PC-3 (cell line): ENCODE data around the gene PLEKHH3. TPM values are rescaled to one million over a fixed set of nuclear protein-coding genes. Genes with fewer than 3 reads are reported as not detected.
A peak's percentile ranks its signal among the peaks of the same experiment; 100 is the strongest.

Source experiments
- ATAC-seq: fragments of 200-7000 bp; cut with Tn5 transposase; 2 replicates; pipeline ENCODE4 v1.9.1; 2020; ENCODE audit warnings: mild to moderate bottlenecking, moderate library complexity
- BruUV-seq: library from RNA; stranded (reverse); fragments of 400-500 nt; replicated peaks from 2 replicates; lab custom pipeline; 2021; lab: Mats Ljungman, UMichigan
- CTCF ChIA-PET: fragments of 300-600 bp; sonication (Branson Sonifier 250); formaldehyde crosslinking; loops from one replicate; lab custom pipeline; 2022; ENCODE audit warnings: antibody characterized with exemption; lab: Charles Lee
- POLR2A ChIA-PET: fragments of 300-600 bp; sonication (Branson Sonifier 250); formaldehyde crosslinking; loops from one replicate; lab custom pipeline; 2022; ENCODE audit warnings: antibody characterized with exemption; ENCODE audit not compliant: unreplicated experiment; lab: Charles Lee
- DNase-seq: peaks from one replicate; pipeline ENCODE4 v3.0.0-alpha.2; 2015
- H2AFZ ChIP-seq: fragments of 300-600 bp; sonication (generic); 2 replicates; pipeline ENCODE4 v1.6.0; 2016; ENCODE audit warnings: antibody characterized with exemption, low read length
- H3F3A ChIP-seq: fragments of 300-600 bp; sonication (generic); one replicate; pipeline ENCODE4 v1.6.0; 2017; ENCODE audit warnings: antibody characterized with exemption, low read length, control low read depth, mild to moderate bottlenecking; ENCODE audit not compliant: unreplicated experiment
- H3K27ac ChIP-seq: fragments of 300-600 bp; sonication (generic); 2 replicates; pipeline ENCODE4 v1.5.1; 2016; ENCODE audit warnings: mild to moderate bottlenecking, low read length
- H3K27me3 ChIP-seq: fragments of 300-600 bp; sonication (generic); 2 replicates; pipeline ENCODE4 v1.6.1; 2016; ENCODE audit warnings: low read length, mixed read lengths
- H3K36me3 ChIP-seq: fragments of 300-600 bp; sonication (generic); 2 replicates; pipeline ENCODE4 v1.6.1; 2016; ENCODE audit warnings: low read depth, mixed run types, low read length, mixed read lengths
- H3K4me1 ChIP-seq: fragments of 300-600 bp; sonication (generic); 2 replicates; pipeline ENCODE4 v1.5.1; 2016; ENCODE audit warnings: low read length; ENCODE audit not compliant: insufficient read depth
- H3K4me2 ChIP-seq: fragments of 300-600 bp; sonication (generic); 2 replicates; pipeline ENCODE4 v1.6.0; 2016; ENCODE audit warnings: low read length
- H3K4me3 ChIP-seq: fragments of 300-600 bp; sonication (generic); 2 replicates; pipeline ENCODE4 v1.5.1; 2016; ENCODE audit warnings: mild to moderate bottlenecking, low read length, mixed read lengths
- H3K79me2 ChIP-seq: fragments of 300-600 bp; sonication (generic); 2 replicates; pipeline ENCODE4 v1.6.1; 2017; ENCODE audit warnings: low read length, mixed read lengths
- H3K9ac ChIP-seq: fragments of 300-600 bp; sonication (generic); 2 replicates; pipeline ENCODE4 v1.6.0; 2016; ENCODE audit warnings: mild to moderate bottlenecking, low read length
- H3K9me2 ChIP-seq: fragments of 300-600 bp; sonication (generic); replicated peaks from 2 replicates; pipeline ENCODE4 v1.6.1; 2016; ENCODE audit warnings: mixed run types, low read length, mixed read lengths
- H3K9me3 ChIP-seq: fragments of 300-600 bp; sonication (generic); 2 replicates; pipeline ENCODE4 v1.6.1; 2016; ENCODE audit warnings: low read length, mixed read lengths
- H4K20me1 ChIP-seq: fragments of 300-600 bp; sonication (generic); 2 replicates; pipeline ENCODE4 v1.6.1; 2016; ENCODE audit warnings: low read length, mixed read lengths
- CTCF ChIP-seq: fragments of 300-600 bp; sonication (generic); conservative IDR thresholded peaks from 2 replicates; pipeline ENCODE4 v1.5.1; 2017; ENCODE audit warnings: antibody characterized with exemption, low read depth, mild to moderate bottlenecking, low read length
- EZH2 ChIP-seq: fragments of 300-600 bp; sonication (generic); IDR thresholded peaks from one replicate; pipeline ENCODE4 v1.6.1; 2017; ENCODE audit warnings: antibody characterized with exemption, mild to moderate bottlenecking, low read length; ENCODE audit not compliant: unreplicated experiment
- EZH2phosphoT487 ChIP-seq: fragments of 300-600 bp; sonication (generic); IDR thresholded peaks from 2 replicates; pipeline ENCODE4 v1.6.1; 2018; ENCODE audit warnings: mild to moderate bottlenecking, antibody characterized with exemption, low read length, borderline replicate concordance
- intact Hi-C: fragments of 100-400 bp; cut with micrococcal nuclease; formaldehyde crosslinking; loops from 2 replicates; pipeline ENCODE4 v1.9.0; 2023
- total RNA-seq: library from RNA; depleted of rRNA; stranded (reverse); fragments of >200 nt; gene quantifications from 2 replicates; pipeline ENCODE4 v1.2.3, GENCODE V29; 2014

Gene PLEKHH3
- total RNA-seq, 1 experiment from 2014 or later, result 20.1 TPM

GRCh38 chr17:42680331-42680808, 3.6 kb upstream of the PLEKHH3 start:
- no TSS peak for BruUV-seq
- Histone ChIP-seq H3K27me3 (no peaks in the 10 kb centered on the region), H3K9me2 (no peaks in the 10 kb centered on the region)

DNA sequence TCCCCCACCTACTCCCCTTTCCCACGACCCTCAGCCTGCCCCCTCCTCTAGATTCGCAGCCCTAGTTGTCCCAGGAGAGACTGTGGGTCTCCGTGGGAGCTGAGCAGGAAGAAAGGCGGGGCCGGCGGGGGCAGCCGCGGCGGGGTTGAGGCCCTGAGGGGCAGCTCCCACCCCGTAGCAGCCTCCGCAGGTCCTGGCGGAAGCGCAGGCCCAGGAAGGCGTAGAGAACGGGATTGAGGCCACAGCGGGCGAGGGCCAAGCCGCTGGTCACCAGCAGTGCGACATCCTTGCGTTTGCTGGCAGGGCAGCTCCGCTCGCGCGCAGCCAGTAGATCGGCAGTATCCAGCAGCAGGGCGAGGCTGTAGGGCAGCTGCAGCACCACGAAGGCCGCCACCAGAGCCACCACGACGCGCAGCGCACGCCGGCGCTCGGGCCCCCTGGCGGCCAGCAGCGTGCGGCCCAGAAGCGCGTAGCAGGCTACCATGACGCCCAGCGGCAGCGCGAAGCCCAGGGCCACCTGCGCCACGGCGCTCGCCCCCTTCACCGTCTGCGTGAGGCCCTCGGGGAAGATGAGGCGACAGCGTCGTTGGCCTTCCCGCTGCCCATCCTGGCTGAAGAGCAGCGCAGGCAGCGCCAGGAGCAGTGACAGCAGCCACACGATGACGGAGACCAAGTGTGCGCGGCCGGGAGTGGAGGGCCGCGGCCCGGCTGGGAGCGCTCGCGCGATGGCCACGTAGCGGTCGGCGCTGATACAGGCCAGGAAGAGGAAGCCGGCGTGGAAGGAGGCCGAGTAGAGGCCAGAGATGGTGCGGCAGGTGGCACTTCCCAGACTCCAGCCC, 2.9 kb upstream of the PLEKHH3 start:
- peak; percentile 16 for ATAC-seq
- peak overlapping the region; percentile 96 for H3K4me2 ChIP-seq
- H3K79me2 ChIP-seq, result peaks cover 20% of the 10 kb centered on the region
- no TSS peak for BruUV-seq
- peak overlapping the region; percentile 83 for H2AFZ ChIP-seq
- DNase-seq, result peak; percentile 70
- H3K36me3 ChIP-seq, result no peaks in the 10 kb centered on the region
- H3K9me3 ChIP-seq, result no peaks in the 10 kb centered on the region
- H4K20me1 ChIP-seq, result 0 out of 2 replicates have a peak, but pooled peaks cover 1% of the 10 kb centered on the region
- no peaks in the 10 kb centered on the region for H3K27me3 ChIP-seq
- intact Hi-C loops, result loop anchor here (2.0 to 5.0 kb wide), 3 partner anchors 55 to 103 kb away; partner anchors contain the start of genes PSMC3IP, RETREG3 and TUBG1
- ChIA-PET CTCF (interaction anchor here (0.6 to 1.3 kb wide), 4 partner anchors 10 to 102 kb away, joined by 3 to 16 read pairs (median 7); partner anchors contain the start of genes PSMC3IP, RETREG3 and TUBG1), POLR2A (interaction anchor here (0.7 to 1.0 kb wide), 2 partner anchors 13 to 35 kb away, joined by 3 read pairs; no protein-coding TSS in a partner anchor)
- H3K4me3 ChIP-seq, result peak overlapping the region; percentile 59
- H3K27ac ChIP-seq, result peak overlapping the region; percentile 89
- H3F3A ChIP-seq, result peaks cover 6% of the 10 kb centered on the region
- peak overlapping the region; percentile 60 for H3K9ac ChIP-seq
- no peaks in the 10 kb centered on the region for H3K9me2 ChIP-seq
- TF ChIP-seq CTCF, result peak; percentile 73
- TF ChIP-seq EZH2phosphoT487, result no peak
- peaks cover 41% of the 10 kb centered on the region for H3K4me1 ChIP-seq

More at GRCh38 chr17:42680331-42680808, 3.6 kb upstream of the PLEKHH3 start:
- ATAC-seq (no peak), DNase-seq (no peak)
- H3K9ac ChIP-seq, result no peak overlapping the region
- H3F3A ChIP-seq, result peaks cover 6% of the 10 kb centered on the region
- peaks cover 13% of the 10 kb centered on the region for H3K79me2 ChIP-seq
- H2AFZ ChIP-seq, result peak overlapping the region; percentile 83
- ChIA-PET POLR2A (no interaction called here), CTCF (interaction anchor here (1.3 kb wide), 2 partner anchors 102 kb away, joined by 9 to 16 read pairs; partner anchors contain the start of gene PSMC3IP)
- H3K4me3 ChIP-seq, result no peak overlapping the region
- H3K27ac ChIP-seq, result no peak overlapping the region
- H3K4me2 ChIP-seq, result peak overlapping the region; percentile 96; the same call in 1 of the 2 replicates
- TF ChIP-seq EZH2phosphoT487, result no peak
- TF ChIP-seq CTCF, result no peak
- TF ChIP-seq EZH2, result no peak
- peaks cover 40% of the 10 kb centered on the region for H3K4me1 ChIP-seq
- H3K36me3 ChIP-seq, result no peaks in the 10 kb centered on the region
- no peaks in the 10 kb centered on the region for H3K9me3 ChIP-seq
- H4K20me1 ChIP-seq, result no peaks in the 10 kb centered on the region
- intact Hi-C loops, result no loop called here
